BLaER1 (cell line): ENCODE results near the gene IGFL2.
A peak's percentile ranks its signal among the peaks of the same experiment; 100 is the strongest.
"Not testable (repeated sequence)": the region's sequence is repeated elsewhere in the genome, so short reads cannot be mapped to it uniquely, and the experiment has no call there.

Experiments used
- H3K27ac ChIP-seq: shearing (Covaris generic); formaldehyde crosslinking; 2 replicates; pipeline ENCODE4 v1.8.1; 2022
- H3K27me3 ChIP-seq: shearing (Covaris generic); formaldehyde crosslinking; 2 replicates; pipeline ENCODE4 v1.8.1; 2022
- H3K36me3 ChIP-seq: shearing (Covaris generic); formaldehyde crosslinking; 2 replicates; pipeline ENCODE4 v1.8.1; 2022
- H3K4me1 ChIP-seq: shearing (Covaris generic); formaldehyde crosslinking; 2 replicates; pipeline ENCODE4 v1.8.1; 2022
- H3K4me2 ChIP-seq: shearing (Covaris generic); formaldehyde crosslinking; 2 replicates; pipeline ENCODE4 v1.8.1; 2022
- H3K4me3 ChIP-seq: shearing (Covaris generic); formaldehyde crosslinking; 2 replicates; pipeline ENCODE4 v1.8.1; 2022
- H3K9ac ChIP-seq: shearing (Covaris generic); formaldehyde crosslinking; 2 replicates; pipeline ENCODE4 v1.8.1; 2022
- H3K9me3 ChIP-seq: shearing (Covaris generic); formaldehyde crosslinking; 2 replicates; pipeline ENCODE4 v1.8.1; 2022
- H4K20me1 ChIP-seq: shearing (Covaris generic); formaldehyde crosslinking; 2 replicates; pipeline ENCODE4 v1.8.1; 2022
- Cebpa-rat ChIP-seq: shearing (Covaris generic); IDR thresholded peaks from 2 replicates; pipeline ENCODE4 v1.8.1; 2022

IGFL2 gene

GRCh38 chr19:46173886-46174480 lies 25.9 kb downstream of the IGFL2 start:
- Histone ChIP-seq H3K4me3 (no peak overlapping the region), H4K20me1 (no peaks in the 10 kb centered on the region), H3K4me1 (no peaks in the 10 kb centered on the region), H3K36me3 (no peaks in the 10 kb centered on the region), H3K27me3 (no peaks in the 10 kb centered on the region), H3K9ac (no peak overlapping the region), H3K4me2 (no peak overlapping the region), H3K27ac (no peak overlapping the region), H3K9me3 (peaks cover 10% of the 10 kb centered on the region)
- no peak for TF ChIP-seq Cebpa-rat

DNA sequence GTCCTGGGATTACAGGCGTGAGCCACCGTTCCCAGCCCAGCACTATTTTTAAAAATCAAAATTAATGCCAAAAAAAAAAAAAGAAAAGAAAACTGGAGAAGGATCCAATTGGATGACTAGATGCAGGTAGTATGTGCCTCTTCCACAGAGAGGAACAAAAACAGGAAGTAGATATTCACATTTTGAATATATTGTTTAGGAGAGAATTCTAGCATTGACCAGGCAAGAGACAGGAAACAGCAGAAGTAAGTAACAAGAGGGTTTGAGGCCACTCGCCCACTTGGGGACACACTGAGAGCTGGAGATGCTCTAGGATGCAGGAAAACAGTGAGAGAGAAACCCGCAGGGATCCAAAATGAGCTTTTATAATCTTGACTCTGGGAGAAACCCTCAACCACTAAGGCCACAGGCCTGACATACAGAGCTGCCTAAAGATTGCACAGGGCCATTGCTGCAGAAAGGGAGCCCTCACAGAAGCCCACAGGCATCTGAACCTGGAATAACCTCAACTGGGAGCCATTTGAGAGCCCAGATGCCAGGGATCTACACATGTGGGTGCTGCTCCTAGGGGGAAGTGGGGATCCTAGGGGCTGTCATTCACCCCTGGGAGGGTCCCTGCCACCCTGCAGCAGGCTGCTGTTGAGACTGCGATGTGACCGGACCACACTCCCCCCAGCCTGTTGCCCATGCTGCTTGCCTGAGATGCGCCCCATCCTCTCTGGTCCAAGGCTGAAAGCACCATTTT lies 28.2 kb downstream of the IGFL2 start:
- Histone ChIP-seq H3K36me3 (no peaks in the 10 kb centered on the region), H3K9me3 (peaks cover 2% of the 10 kb centered on the region; the same call in 1 of the 2 replicates), H3K4me2 (no peak overlapping the region), H3K27me3 (no peaks in the 10 kb centered on the region), H3K4me3 (no peak overlapping the region), H3K27ac (no peak overlapping the region), H3K9ac (no peak overlapping the region), H3K4me1 (no peaks in the 10 kb centered on the region), H4K20me1 (no peaks in the 10 kb centered on the region)
- no peak for TF ChIP-seq Cebpa-rat

DNA sequence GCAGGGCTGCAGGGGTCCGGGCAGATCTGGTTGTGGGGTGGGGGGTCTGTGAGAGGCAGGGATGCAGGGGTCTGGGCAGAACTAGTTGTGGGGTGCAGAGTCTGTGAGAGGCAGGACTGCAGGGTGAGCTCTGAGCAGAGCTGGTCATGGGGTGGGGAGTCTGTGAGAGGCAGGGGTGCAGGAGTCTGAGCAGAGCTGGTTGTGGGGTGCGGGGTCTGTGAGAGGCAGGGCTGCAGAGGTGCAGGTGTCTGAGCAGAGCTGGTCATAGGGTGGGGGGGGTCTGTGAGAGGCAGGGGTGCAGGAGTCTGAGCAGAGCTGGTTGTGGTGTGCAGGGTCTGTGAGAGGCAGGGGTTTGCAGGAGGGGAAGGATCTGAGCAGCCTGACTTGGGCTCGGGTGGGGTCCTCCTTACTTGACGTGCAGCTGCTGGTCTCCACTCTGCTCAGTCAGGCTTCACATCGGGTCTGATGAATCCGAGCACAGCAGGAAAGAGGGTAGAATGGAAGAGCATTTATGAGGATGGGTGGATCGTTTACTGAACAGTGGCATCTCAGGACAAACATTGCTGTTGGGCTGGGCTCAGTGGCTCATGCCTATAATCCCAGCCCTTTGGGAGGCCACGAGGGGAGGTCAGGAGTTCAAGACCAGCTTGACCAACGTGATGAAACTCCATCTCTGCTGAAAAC lies 31.2 kb downstream of the IGFL2 start:
- Histone ChIP-seq H3K4me2 (no peak overlapping the region), H3K9ac (no peak overlapping the region), H3K27ac (no peak overlapping the region)

DNA sequence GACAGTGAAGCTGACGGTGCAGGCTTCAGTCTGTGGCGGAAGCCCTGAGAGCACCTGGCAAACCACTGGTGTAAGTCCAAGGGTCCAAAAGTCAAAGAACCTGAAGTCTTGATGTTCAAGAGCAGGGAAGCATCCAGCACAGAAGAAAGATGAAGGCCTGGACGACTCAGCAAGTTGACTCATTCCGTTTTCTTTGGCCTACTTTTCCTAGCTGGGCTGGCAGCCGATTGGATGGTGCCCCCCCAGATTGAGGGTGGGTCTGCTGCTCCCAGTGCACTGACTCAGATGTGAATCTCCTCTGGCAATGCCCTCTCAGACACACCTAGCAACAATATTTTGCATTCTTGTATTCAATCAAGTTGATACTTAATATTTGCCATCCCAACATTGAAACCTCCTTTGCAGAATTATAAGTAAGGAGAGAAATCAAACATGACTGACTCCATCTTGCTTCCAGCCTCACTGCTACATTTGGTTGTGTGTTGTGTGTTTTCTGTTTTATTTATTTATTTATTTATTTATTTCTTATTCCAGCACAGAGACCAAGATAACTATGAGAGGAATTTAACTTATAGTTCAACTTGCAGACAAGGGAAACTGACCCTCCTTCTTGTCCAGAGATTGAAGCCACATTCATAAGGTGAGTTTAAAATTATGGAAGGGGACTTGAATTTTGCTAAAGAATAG lies 32.8 kb downstream of the IGFL2 start:
- Histone ChIP-seq H3K4me2 (no peak overlapping the region), H3K4me3 (no peak overlapping the region)

More for the DNA sequence above, 31.2 kb downstream of the IGFL2 start:
- Histone ChIP-seq H3K36me3 (no peaks in the 10 kb centered on the region), H4K20me1 (no peaks in the 10 kb centered on the region), H3K9me3 (no peaks in the 10 kb centered on the region), H3K27me3 (no peaks in the 10 kb centered on the region), H3K4me1 (no peaks in the 10 kb centered on the region), H3K4me3 (no peak overlapping the region)
- TF ChIP-seq Cebpa-rat = no peak

DNA sequence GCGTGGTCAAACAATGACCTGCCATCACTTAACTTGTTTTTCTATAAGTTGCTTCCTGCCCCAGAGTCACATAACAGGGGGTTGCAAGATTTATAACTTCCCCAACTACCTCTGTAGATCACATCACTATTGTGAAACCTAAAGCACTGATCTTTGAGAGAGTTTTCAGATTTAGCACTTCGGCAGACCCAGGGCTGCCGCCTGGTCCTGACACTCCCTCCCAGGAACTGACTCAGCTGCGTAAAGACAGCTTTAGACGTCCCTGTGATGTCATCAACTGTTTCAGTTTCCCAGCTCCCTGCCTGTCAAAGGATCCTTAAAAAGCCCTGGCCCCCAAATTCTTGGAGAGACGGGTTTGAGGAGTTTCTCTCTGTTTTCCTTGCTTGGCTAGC lies 33.3 kb downstream of the IGFL2 start:
- no peak for TF ChIP-seq Cebpa-rat
- no peak overlapping the region for H3K4me2 ChIP-seq

More for the DNA sequence above, 32.8 kb downstream of the IGFL2 start:
- Histone ChIP-seq H4K20me1 (no peaks in the 10 kb centered on the region), H3K9me3 (no peaks in the 10 kb centered on the region), H3K9ac (no peak overlapping the region), H3K36me3 (no peaks in the 10 kb centered on the region), H3K27ac (no peak overlapping the region), H3K4me1 (peaks cover 12% of the 10 kb centered on the region), H3K27me3 (no peaks in the 10 kb centered on the region)
- TF ChIP-seq Cebpa-rat = no peak

GRCh38 chr19:46182476-46182875 lies 34.4 kb downstream of the IGFL2 start:
- Histone ChIP-seq H3K27me3 (no peaks in the 10 kb centered on the region), H3K9ac (no peak overlapping the region), H3K4me3 (no peak overlapping the region), H3K27ac (no peak overlapping the region), H4K20me1 (no peaks in the 10 kb centered on the region), H3K36me3 (no peaks in the 10 kb centered on the region), H3K4me2 (no peak overlapping the region), H3K9me3 (no peaks in the 10 kb centered on the region), H3K4me1 (peaks cover 15% of the 10 kb centered on the region)
- no peak for TF ChIP-seq Cebpa-rat

More for the DNA sequence above, 33.3 kb downstream of the IGFL2 start:
- Histone ChIP-seq H3K4me3 (no peak overlapping the region), H3K27me3 (no peaks in the 10 kb centered on the region), H3K36me3 (no peaks in the 10 kb centered on the region), H3K9ac (no peak overlapping the region), H3K4me1 (peaks cover 15% of the 10 kb centered on the region), H3K27ac (no peak overlapping the region), H4K20me1 (no peaks in the 10 kb centered on the region), H3K9me3 (no peaks in the 10 kb centered on the region)

- H3K36me3 ChIP-seq, H3K4me3 ChIP-seq, H3K27me3 ChIP-seq, H3K9me3 ChIP-seq, H4K20me1 ChIP-seq: not testable (repeated sequence)
- Histone ChIP-seq H3K4me1 (peaks cover 15% of the 10 kb centered on the region), H3K27ac (peak overlapping the region; percentile 68; the same call in 1 of the 2 replicates), H3K4me2 (peak overlapping the region; percentile 59), H3K9ac (0 out of 2 replicates have a peak overlapping the region, but pooled peaks have one; percentile 49)
These were observed 37.0 kb downstream of the IGFL2 start for GRCh38 chr19:46184775-46185710.

- Histone ChIP-seq H3K4me2 (0 out of 2 replicates have a peak overlapping the region, but pooled peaks have one; percentile 59), H3K9me3 (no peaks in the 10 kb centered on the region), H4K20me1 (no peaks in the 10 kb centered on the region), H3K36me3 (no peaks in the 10 kb centered on the region), H3K4me3 (no peak overlapping the region), H3K9ac (no peak overlapping the region), H3K27ac (no peak overlapping the region), H3K27me3 (no peaks in the 10 kb centered on the region), H3K4me1 (peaks cover 15% of the 10 kb centered on the region)
- TF ChIP-seq Cebpa-rat = no peak
These were observed 38.2 kb downstream of the IGFL2 start for GRCh38 chr19:46186101-46186716.

DNA sequence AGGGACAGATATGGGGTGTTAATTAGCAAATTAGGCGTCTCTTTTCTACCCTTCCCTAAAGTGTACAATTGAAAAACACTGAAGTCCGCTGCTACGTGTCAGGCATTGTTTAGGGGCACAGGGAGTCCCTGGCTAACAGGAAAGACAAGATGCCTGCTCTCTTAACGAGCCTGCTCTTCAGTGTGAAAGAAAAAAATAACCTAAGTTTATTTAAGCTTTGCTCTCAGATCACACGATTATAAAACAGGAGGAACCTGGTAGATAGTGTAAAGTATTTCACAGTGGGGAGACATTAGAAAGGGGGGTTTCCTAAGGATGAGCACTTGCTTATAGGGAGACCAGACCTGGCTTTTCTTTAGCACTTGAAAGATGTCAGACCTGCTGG lies 38.7 kb downstream of the IGFL2 start:
- Histone ChIP-seq H3K4me3 (no peak overlapping the region), H4K20me1 (no peaks in the 10 kb centered on the region), H3K9me3 (no peaks in the 10 kb centered on the region), H3K27me3 (no peaks in the 10 kb centered on the region), H3K4me2 (no peak overlapping the region), H3K4me1 (peaks cover 15% of the 10 kb centered on the region), H3K27ac (no peak overlapping the region), H3K36me3 (no peaks in the 10 kb centered on the region), H3K9ac (no peak overlapping the region)
- no peak for TF ChIP-seq Cebpa-rat
